22Rv1 (cell line): ENCODE measurements around the gene PARD3.

Source experiments
- CTCF ChIP-seq: fragments of 450-650 bp; IDR thresholded peaks from 2 replicates; pipeline ENCODE4 v1.5.1; 2017; ENCODE audit warnings: mild to moderate bottlenecking
- ZFX ChIP-seq: fragments of 450-650 bp; IDR thresholded peaks from 2 replicates; pipeline ENCODE4 v1.6.1; 2017; ENCODE audit warnings: antibody characterized with exemption, borderline replicate concordance

GRCh38 chr10:34116681-34117271 lies 698.3 kb downstream of the PARD3 start:
- no peak for TF ChIP-seq ZFX
- TF ChIP-seq CTCF, result no peak
